Gastrocnemius medialis (tissue), 4 donors: ENCODE data around the gene MYO1E. TPM values are rescaled to one million over a fixed set of nuclear protein-coding genes. Genes with fewer than 3 reads are reported as not detected.
"Not testable (repeated sequence)": the region's sequence is repeated elsewhere in the genome, so short reads cannot be mapped to it uniquely, and the experiment has no call there.

Source experiments
- ATAC-seq, 2 donors: fragments of 150-250 bp; one replicate each; pipeline ENCODE4 v1.9.1; 2016
- DNase-seq, 2 donors: peaks; one replicate each; pipeline ENCODE4 v3.0.0-alpha.2; 2019
- H3K27ac ChIP-seq, 4 donors: fragments of 200-600 bp; sonication (generic); 1 replicate in 1 of 4; 2 replicates in 3 of 4; pipeline ENCODE4 v1.5.1; 2016 to 2018; ENCODE audit warnings: mild to moderate bottlenecking in 2 of 4, moderate library complexity in 1 of 4
- H3K27me3 ChIP-seq, 3 donors: fragments of 200-600 bp; sonication (generic) in 2 of 3; 1 replicate in 1 of 3; 2 replicates in 2 of 3; pipeline versions ENCODE4 v1.5.1 to v1.6.0; 2016 to 2019; ENCODE audit warnings: mild to moderate bottlenecking in 1 of 3, moderate library complexity in 1 of 3
- H3K36me3 ChIP-seq, 2 donors: fragments of 200-600 bp; sonication (generic) in 1 of 2; one replicate each; pipeline ENCODE4 v1.5.1; 2017 to 2018
- H3K4me1 ChIP-seq, 2 donors: fragments of 200-600 bp; sonication (generic) in 1 of 2; one replicate each; pipeline ENCODE4 v1.5.1; 2016 to 2017; ENCODE audit warnings: mild to moderate bottlenecking in 2 of 2
- H3K4me3 ChIP-seq, 4 donors: fragments of 200-600 bp; sonication (generic) in 3 of 4; 1 replicate in 1 of 4; 2 replicates in 3 of 4; pipeline ENCODE4 v1.5.1; 2016 to 2019; ENCODE audit warnings: mild to moderate bottlenecking in 2 of 4
- H3K9me3 ChIP-seq, 3 donors: fragments of 200-600 bp; sonication (generic) in 2 of 3; 1 replicate in 1 of 3; 2 replicates in 2 of 3; pipeline ENCODE4 v1.5.1; 2016 to 2019
- CTCF ChIP-seq, 5 experiments: fragments of 450-650 bp in 3 of 5; fragments of 200-600 bp in 2 of 5; sonication (generic) in 2 of 5; IDR thresholded peaks in 4 of 5; conservative IDR thresholded peaks in 1 of 5; 1 replicate in 4 of 5; 2 replicates in 1 of 5; pipeline ENCODE4 v1.5.1; 2016 to 2019; ENCODE audit warnings: antibody characterized with exemption in 5 of 5, mild to moderate bottlenecking in 3 of 5, moderate library complexity in 3 of 5
- POLR2A ChIP-seq, 2 donors: fragments of 450-650 bp; IDR thresholded peaks; one replicate each; pipeline ENCODE4 v1.6.1; 2017; ENCODE audit warnings: antibody characterized with exemption in 2 of 2, mild to moderate bottlenecking in 2 of 2, moderate library complexity in 2 of 2
- in situ Hi-C, 4 donors: fragments of 200-750 bp; cut with MboI; loops; one replicate each; pipeline versions ENCODE4 v1.15.0 to v1.8.0; 2017; ENCODE audit warnings: low sequenced_read_pairs in 4 of 4
- intact Hi-C: fragments of 100-400 bp; cut with DNase I; formaldehyde crosslinking; loops from one replicate; pipeline ENCODE4 v1.15.1; 2023; ENCODE audit warnings: low total_unique reads
- total RNA-seq, 4 donors: library from RNA; depleted of rRNA; stranded (reverse); fragments of >200 nt; gene quantifications; one replicate each; pipeline versions ENCODE4 v1.1.0 to v1.2.3, GENCODE V29; 2016

The MYO1E gene
- total RNA-seq, 4 donors from 2014 or later: 12.8 to 39.6 (median 30.7) TPM

DNA sequence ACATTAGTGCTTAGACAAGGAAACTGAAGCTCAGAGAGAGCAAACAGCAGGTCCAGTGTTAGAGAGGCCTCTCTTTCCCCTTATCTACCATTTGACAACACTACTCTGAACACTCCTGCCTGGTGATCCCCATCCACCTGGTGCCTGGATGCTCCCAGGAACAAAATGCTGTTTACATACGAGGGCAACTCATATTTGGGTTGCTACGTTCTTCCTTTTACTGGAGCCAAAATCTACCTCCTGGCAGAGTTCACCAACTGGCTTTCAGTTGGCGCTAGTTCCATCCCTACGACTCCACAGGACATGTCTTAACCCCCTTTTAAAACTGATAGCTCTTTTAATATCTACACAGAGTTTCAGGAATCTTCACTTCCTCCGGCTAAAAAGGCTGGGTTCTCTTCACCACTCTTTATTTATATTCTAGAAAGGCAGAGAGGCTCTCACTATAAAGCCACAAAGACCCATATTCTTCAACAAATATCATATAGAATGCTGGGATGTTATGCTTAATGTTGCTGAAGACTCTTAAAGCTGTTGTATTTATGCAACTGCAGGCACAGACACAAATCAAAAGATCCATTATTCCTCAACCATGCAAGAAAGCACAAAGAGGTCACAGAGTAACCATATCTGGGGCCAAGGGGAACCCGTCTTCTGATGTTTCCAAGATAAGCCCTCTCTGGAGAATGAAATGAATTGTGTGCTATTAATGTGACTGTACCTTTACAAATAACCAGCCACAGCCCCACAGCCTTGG lies 219.8 kb downstream of the MYO1E start:
- H3K27me3 ChIP-seq: no peaks in the 10 kb centered on the region
- in situ Hi-C loops: loop anchor here in 1 of 4 donors (25.0 kb wide), 1 partner anchor 334 kb away; no protein-coding TSS in a partner anchor

DNA sequence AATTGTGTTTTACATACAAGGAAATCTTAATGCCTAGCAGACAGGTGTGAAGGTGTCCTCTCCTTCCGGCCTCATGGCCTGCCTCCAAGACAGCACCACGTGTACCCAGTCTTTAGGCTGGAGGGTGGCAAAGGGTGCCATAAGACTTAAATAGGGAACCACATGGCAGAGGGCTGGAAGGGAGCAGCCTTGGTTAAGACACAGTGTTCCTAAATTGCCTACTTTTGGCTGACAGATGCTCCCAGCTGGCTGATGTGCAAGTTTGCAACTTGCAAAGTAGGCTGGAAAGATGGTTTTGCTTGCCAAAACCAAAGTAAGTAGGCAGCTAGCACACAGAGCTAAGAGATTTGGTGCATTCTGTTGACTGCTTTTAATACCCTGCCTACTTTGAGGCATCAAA lies 222.5 kb downstream of the MYO1E start:
- Histone ChIP-seq H3K36me3 (peaks cover 0 to 37% of the 10 kb centered on the region in 2 donors), H3K9me3 (no peaks in the 10 kb centered on the region), H3K27ac (no peak overlapping the region), H3K27me3 (no peaks in the 10 kb centered on the region), H3K4me1 (peaks cover 0 to 1% of the 10 kb centered on the region in 2 donors), H3K4me3 (no peak overlapping the region)
- DNase-seq: no peak
- intact Hi-C loops: no loop called here
- no peak for ATAC-seq
- TF ChIP-seq CTCF (IDR thresholded peaks at IDR 0.05 in 4 of 5, conservative IDR thresholded peaks at IDR 0.05 in 1 of 5) (no peak), POLR2A (IDR thresholded peaks at IDR 0.05) (no peak)
- in situ Hi-C loops: loop anchor here in 1 of 4 donors (25.0 kb wide), 1 partner anchor 337 kb away; no protein-coding TSS in a partner anchor

More for the DNA sequence above, 219.8 kb downstream of the MYO1E start:
- H3K4me3 ChIP-seq: no peak overlapping the region
- ATAC-seq (no peak), DNase-seq (no peak)
- H3K27ac ChIP-seq: no peak overlapping the region
- peaks cover 0 to 44% of the 10 kb centered on the region in 2 donors for H3K36me3 ChIP-seq
- no peaks in the 10 kb centered on the region for H3K9me3 ChIP-seq
- TF ChIP-seq POLR2A (IDR thresholded peaks at IDR 0.05) (no peak), CTCF (IDR thresholded peaks at IDR 0.05 in 4 of 5, conservative IDR thresholded peaks at IDR 0.05 in 1 of 5) (no peak)
- intact Hi-C loops: no loop called here
- peaks cover 0 to 7% of the 10 kb centered on the region in 2 donors for H3K4me1 ChIP-seq

- H3K4me3 ChIP-seq: no peak overlapping the region
- no peak for DNase-seq
- ATAC-seq: no peak
- H3K36me3 ChIP-seq: peaks cover 0 to 24% of the 10 kb centered on the region in 2 donors
- in situ Hi-C loops: no loop called here
- intact Hi-C loops: no loop called here
- H3K27me3 ChIP-seq: no peaks in the 10 kb centered on the region
- no peaks in the 10 kb centered on the region for H3K9me3 ChIP-seq
- no peak for TF ChIP-seq POLR2A (IDR thresholded peaks at IDR 0.05)
- no peak for TF ChIP-seq CTCF (IDR thresholded peaks at IDR 0.05 in 4 of 5, conservative IDR thresholded peaks at IDR 0.05 in 1 of 5)
- no peaks in the 10 kb centered on the region for H3K4me1 ChIP-seq
- no peak overlapping the region for H3K27ac ChIP-seq
Measured at GRCh38 chr15:59148153-59148833, 224.4 kb downstream of the MYO1E start.

DNA sequence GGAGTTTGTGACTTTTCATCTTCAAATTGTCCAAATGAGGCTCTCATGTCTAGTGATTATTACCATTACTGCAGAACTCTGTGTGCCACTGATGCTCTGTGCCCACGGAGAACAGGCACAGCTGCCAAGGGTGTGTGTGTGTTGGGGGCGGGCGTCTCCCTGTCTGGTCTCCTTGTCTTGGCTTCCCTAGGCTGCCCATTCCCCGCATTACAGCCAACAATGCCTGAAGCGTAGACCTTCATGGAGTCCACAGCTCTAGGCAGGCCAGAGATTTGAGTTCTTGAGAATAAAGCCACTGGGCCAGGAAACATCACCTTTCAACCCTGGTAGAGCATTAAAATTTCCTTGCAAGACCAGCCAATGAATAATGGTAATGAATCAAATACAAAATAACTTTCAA lies 225.0 kb downstream of the MYO1E start:
- H3K27me3 ChIP-seq: no peaks in the 10 kb centered on the region
- TF ChIP-seq CTCF (IDR thresholded peaks at IDR 0.05 in 4 of 5, conservative IDR thresholded peaks at IDR 0.05 in 1 of 5) (no peak), POLR2A (IDR thresholded peaks at IDR 0.05) (no peak)
- H3K36me3 ChIP-seq: peaks cover 0 to 18% of the 10 kb centered on the region in 2 donors
- H3K4me1 ChIP-seq: no peaks in the 10 kb centered on the region
- H3K9me3 ChIP-seq: no peaks in the 10 kb centered on the region
- no peak overlapping the region for H3K27ac ChIP-seq
- no peak overlapping the region for H3K4me3 ChIP-seq
- in situ Hi-C loops: no loop called here
- intact Hi-C loops: no loop called here
- DNase-seq (no peak), ATAC-seq (no peak)

DNA sequence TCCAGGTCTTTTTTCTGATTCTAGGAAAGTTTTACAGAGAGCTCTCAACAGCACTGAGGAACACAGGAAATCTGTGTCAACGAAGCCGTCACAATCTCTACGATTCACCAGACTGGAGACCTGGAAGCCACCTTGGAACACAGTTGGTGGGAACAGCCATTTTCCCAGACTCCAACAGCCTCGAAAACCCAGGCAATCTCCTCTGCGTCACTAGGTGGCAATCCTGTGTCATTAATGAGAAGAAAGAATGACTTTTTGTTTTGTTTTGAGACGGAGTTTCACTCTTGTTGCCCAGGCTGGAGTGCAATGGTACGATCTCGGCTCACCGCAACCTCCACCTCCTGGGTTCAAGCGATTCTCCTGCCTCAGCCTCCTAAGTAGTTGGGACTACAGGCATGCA lies 228.1 kb downstream of the MYO1E start:
- DNase-seq, H3K27me3 ChIP-seq, ATAC-seq, in situ Hi-C loops, H3K4me3 ChIP-seq, intact Hi-C loops, H3K27ac ChIP-seq, H3K9me3 ChIP-seq, H3K36me3 ChIP-seq, H3K4me1 ChIP-seq: not testable (repeated sequence)
